ENCODE data around the gene TMEM258.

TMEM258 gene

GRCh38 chr11:61782841-61783240, 9.6 kb downstream of the TMEM258 start:
- no peaks in the 10 kb centered on the region for H3K27me3 ChIP-seq (ENCODE audit: insufficient read depth, low read length)
- H3K4me2 ChIP-seq (ENCODE audit: low read length) = no peak overlapping the region
- no peak overlapping the region for H3K27ac ChIP-seq (ENCODE audit: low read depth, low read length, poor library complexity, severe bottlenecking)
- no peaks in the 10 kb centered on the region for H3K9me3 ChIP-seq (ENCODE audit: low read length)
- H3K9me2 ChIP-seq (ENCODE audit: low read depth, low read length) = no peaks in the 10 kb centered on the region
- no peaks in the 10 kb centered on the region for H3K4me1 ChIP-seq (ENCODE audit: insufficient read depth, low read length, severe bottlenecking)
- H3K9ac ChIP-seq (ENCODE audit: low read length) = no peak overlapping the region
- H3F3A ChIP-seq (ENCODE audit: insufficient read depth, low read length) = no peaks in the 10 kb centered on the region
- no peaks in the 10 kb centered on the region for H3K79me2 ChIP-seq (ENCODE audit: insufficient read depth, low read length)
- H3K4me3 ChIP-seq (ENCODE audit: low read depth, low read length, poor library complexity, severe bottlenecking) = no peak overlapping the region
- no peak overlapping the region for H2AFZ ChIP-seq (ENCODE audit: low read length)
- peaks cover 24% of the 10 kb centered on the region for H3K36me3 ChIP-seq (ENCODE audit: insufficient read depth, low read length)
- H4K20me1 ChIP-seq (ENCODE audit: insufficient read depth, low read length) = no peaks in the 10 kb centered on the region
- TF ChIP-seq CTCF (IDR thresholded peaks at IDR 0.05; ENCODE audit: low read length) (no peak), EZH2 (IDR thresholded peaks at IDR 0.05; ENCODE audit: borderline replicate concordance, low read length) (no peak)

DNA sequence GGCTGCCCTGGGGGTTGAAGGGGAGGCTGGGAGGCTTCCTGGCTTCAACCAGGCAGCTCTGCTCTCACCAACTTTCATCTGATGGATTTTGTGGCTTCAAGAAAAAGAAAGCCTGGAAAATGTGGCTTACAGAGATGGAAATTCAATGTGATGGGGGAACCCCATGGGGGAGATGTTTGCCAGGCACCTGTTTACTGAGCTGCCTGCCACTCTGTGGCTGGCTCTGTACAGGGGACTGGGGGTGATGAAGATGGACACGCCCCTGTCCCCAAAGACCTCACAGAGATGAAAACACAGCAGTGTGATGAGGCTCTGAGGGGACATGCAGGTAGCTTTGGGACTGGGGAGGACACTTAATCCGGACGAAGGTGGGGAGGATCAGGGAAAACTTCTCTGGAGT, 10.1 kb downstream of the TMEM258 start:
- TF ChIP-seq CTCF (IDR thresholded peaks at IDR 0.05; ENCODE audit: low read length) (no peak), EZH2 (IDR thresholded peaks at IDR 0.05; ENCODE audit: borderline replicate concordance, low read length) (no peak)
- Histone ChIP-seq H3K79me2 (ENCODE audit: insufficient read depth, low read length) (no peaks in the 10 kb centered on the region), H3K9ac (ENCODE audit: low read length) (no peak overlapping the region), H3F3A (ENCODE audit: insufficient read depth, low read length) (no peaks in the 10 kb centered on the region), H3K27me3 (ENCODE audit: insufficient read depth, low read length) (no peaks in the 10 kb centered on the region; the same call in 1 of the 2 replicates), H3K4me2 (ENCODE audit: low read length) (no peak overlapping the region), H3K27ac (ENCODE audit: low read depth, low read length, poor library complexity, severe bottlenecking) (no peak overlapping the region), H3K9me2 (ENCODE audit: low read depth, low read length) (no peaks in the 10 kb centered on the region), H3K4me1 (ENCODE audit: insufficient read depth, low read length, severe bottlenecking) (no peaks in the 10 kb centered on the region), H3K9me3 (ENCODE audit: low read length) (no peaks in the 10 kb centered on the region), H2AFZ (ENCODE audit: low read length) (no peak overlapping the region), H3K36me3 (ENCODE audit: insufficient read depth, low read length) (peaks cover 19% of the 10 kb centered on the region), H3K4me3 (ENCODE audit: low read depth, low read length, poor library complexity, severe bottlenecking) (no peak overlapping the region), H4K20me1 (ENCODE audit: insufficient read depth, low read length) (no peaks in the 10 kb centered on the region)

DNA sequence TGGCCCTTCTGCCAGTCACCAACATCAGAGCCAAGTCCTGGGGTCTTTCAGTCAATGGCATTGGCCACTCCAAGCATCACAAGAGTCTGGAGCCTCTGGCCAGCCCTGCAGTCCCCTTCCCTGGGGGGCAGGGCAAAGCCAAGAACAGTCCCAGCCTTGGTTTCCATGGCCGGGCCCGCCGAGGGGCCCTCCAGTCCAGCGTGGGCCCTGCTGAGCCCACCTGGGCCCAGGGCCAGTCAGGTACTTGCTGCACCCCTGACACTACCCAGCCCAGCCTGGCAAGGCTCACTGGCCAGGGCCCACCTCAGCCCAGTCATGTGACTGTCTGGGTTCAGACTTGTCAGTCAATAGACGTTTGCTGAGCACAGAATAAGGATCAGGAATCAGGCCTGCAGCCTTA, 10.8 kb downstream of the TMEM258 start:
- no peak overlapping the region for H3K27ac ChIP-seq (ENCODE audit: low read depth, low read length, poor library complexity, severe bottlenecking)
- peaks cover 12% of the 10 kb centered on the region for H3K36me3 ChIP-seq (ENCODE audit: insufficient read depth, low read length)
- H3F3A ChIP-seq (ENCODE audit: insufficient read depth, low read length) = no peaks in the 10 kb centered on the region

More for the DNA sequence above, 10.8 kb downstream of the TMEM258 start:
- Histone ChIP-seq H4K20me1 (ENCODE audit: insufficient read depth, low read length) (no peaks in the 10 kb centered on the region), H3K27me3 (ENCODE audit: insufficient read depth, low read length) (no peaks in the 10 kb centered on the region; the same call in 1 of the 2 replicates), H3K4me1 (ENCODE audit: insufficient read depth, low read length, severe bottlenecking) (peaks cover 4% of the 10 kb centered on the region), H3K4me3 (ENCODE audit: low read depth, low read length, poor library complexity, severe bottlenecking) (no peak overlapping the region), H3K79me2 (ENCODE audit: insufficient read depth, low read length) (no peaks in the 10 kb centered on the region), H2AFZ (ENCODE audit: low read length) (no peak overlapping the region), H3K9me2 (ENCODE audit: low read depth, low read length) (no peaks in the 10 kb centered on the region), H3K9me3 (ENCODE audit: low read length) (no peaks in the 10 kb centered on the region), H3K4me2 (ENCODE audit: low read length) (no peak overlapping the region), H3K9ac (ENCODE audit: low read length) (no peak overlapping the region)
- TF ChIP-seq EZH2 (IDR thresholded peaks at IDR 0.05; ENCODE audit: borderline replicate concordance, low read length) (no peak), CTCF (IDR thresholded peaks at IDR 0.05; ENCODE audit: low read length) (no peak)

All from OCI-LY1 (cell line).